Karpas-422 (cell line): Measurements from ENCODE around the gene BLCAP. TPM values are rescaled to one million over a fixed set of nuclear protein-coding genes. Genes with fewer than 3 reads are reported as not detected.
"Not testable (repeated sequence)": the region's sequence is repeated elsewhere in the genome, so short reads cannot be mapped to it uniquely, and the experiment has no call there.

Experiments used
- DNase-seq: peaks from one replicate; pipeline ENCODE4 v3.0.0-alpha.2; 2015
- H2AFZ ChIP-seq: fragments of 200-600 bp; sonication (generic); 2 replicates; pipeline ENCODE4 v1.6.1; 2014; ENCODE audit warnings: antibody characterized with exemption, low read length, mixed read lengths
- H3K27ac ChIP-seq: fragments of 200-600 bp; sonication (generic); 2 replicates; pipeline ENCODE4 v1.5.1; 2014; ENCODE audit warnings: mild to moderate bottlenecking, low read length, moderate library complexity
- H3K27me3 ChIP-seq: fragments of 200-600 bp; sonication (generic); 2 replicates; pipeline ENCODE4 v1.6.1; 2014; ENCODE audit warnings: low read length, mixed read lengths
- H3K36me3 ChIP-seq: fragments of 200-600 bp; sonication (generic); 2 replicates; pipeline ENCODE4 v1.6.1; 2014; ENCODE audit warnings: low read length, mixed read lengths; ENCODE audit not compliant: insufficient read depth
- H3K4me1 ChIP-seq: fragments of 200-600 bp; sonication (generic); 2 replicates; pipeline ENCODE4 v1.6.1; 2014; ENCODE audit warnings: mild to moderate bottlenecking, low read length, mixed read lengths
- H3K4me2 ChIP-seq: fragments of 200-600 bp; sonication (generic); 2 replicates; pipeline ENCODE4 v1.6.1; 2014; ENCODE audit warnings: low read length, low read depth, mild to moderate bottlenecking; ENCODE audit not compliant: poor library complexity, severe bottlenecking
- H3K4me3 ChIP-seq: fragments of 200-600 bp; sonication (generic); 2 replicates; pipeline ENCODE4 v1.5.1; 2014; ENCODE audit warnings: mild to moderate bottlenecking, antibody characterized with exemption, low read length, mixed read lengths
- H3K79me2 ChIP-seq: fragments of 200-600 bp; sonication (generic); 2 replicates; pipeline ENCODE4 v1.6.1; 2014; ENCODE audit warnings: mild to moderate bottlenecking, low read length, mixed read lengths
- H3K9ac ChIP-seq: fragments of 200-600 bp; sonication (generic); 2 replicates; pipeline ENCODE4 v1.6.0; 2014; ENCODE audit warnings: low read length
- H3K9me2 ChIP-seq: fragments of 200-600 bp; sonication (generic), shearing (Covaris generic); replicated peaks from 2 replicates; pipeline ENCODE4 v1.6.0; 2014; ENCODE audit warnings: mild to moderate bottlenecking, low read length, moderate library complexity; ENCODE audit not compliant: insufficient read depth
- H3K9me3 ChIP-seq: fragments of 300-700, 200-600 bp; sonication (generic); 2 replicates; pipeline ENCODE4 v1.6.1; 2014; ENCODE audit warnings: low read length, mixed read lengths
- H4K20me1 ChIP-seq: fragments of 200-600 bp; sonication (generic); 2 replicates; pipeline ENCODE4 v1.6.1; 2014; ENCODE audit warnings: mild to moderate bottlenecking, antibody characterized with exemption, low read length, low read depth; ENCODE audit not compliant: insufficient read depth
- total RNA-seq: library from RNA; depleted of rRNA; stranded (reverse); fragments of >200 nt; shearing (Covaris generic); gene quantifications from 2 replicates; pipeline ENCODE4 v1.2.3, GENCODE V29; 2014; ENCODE audit warnings: low replicate concordance

BLCAP gene
- total RNA-seq, 1 experiment from 2014 or later = 119 TPM

DNA sequence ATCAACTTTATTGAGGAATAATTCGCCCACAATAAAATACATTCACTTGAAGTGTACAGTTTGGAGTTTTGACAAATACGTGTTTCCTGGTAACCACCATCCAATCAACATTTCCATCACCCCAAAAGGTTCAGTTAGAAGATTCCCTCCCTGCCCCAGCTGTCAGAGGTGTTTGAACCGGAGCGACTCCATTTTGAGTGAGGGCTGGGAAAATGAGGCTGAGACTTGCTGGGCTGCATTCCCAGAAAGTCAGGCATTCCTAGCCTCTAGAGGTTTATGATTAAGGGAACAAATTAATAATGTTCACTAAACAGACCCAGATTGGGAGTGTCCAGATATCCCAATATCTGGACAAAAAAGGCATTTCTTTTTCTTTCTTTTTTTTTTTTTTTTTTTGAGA, 33.0 kb upstream of the BLCAP start:
- no peaks in the 10 kb centered on the region for H3K9me2 ChIP-seq
- no peaks in the 10 kb centered on the region for H3K9me3 ChIP-seq
- H3K4me3 ChIP-seq = no peak overlapping the region
- H3K9ac ChIP-seq = no peak overlapping the region
- H4K20me1 ChIP-seq = peaks cover 3% of the 10 kb centered on the region; the same call in 1 of the 2 replicates
- no peak overlapping the region for H3K4me2 ChIP-seq
- no peak overlapping the region for H2AFZ ChIP-seq
- no peak overlapping the region for H3K27ac ChIP-seq
- no peaks in the 10 kb centered on the region for H3K79me2 ChIP-seq
- H3K36me3 ChIP-seq = no peaks in the 10 kb centered on the region
- H3K27me3 ChIP-seq = no peaks in the 10 kb centered on the region
- no peak for DNase-seq
- no peaks in the 10 kb centered on the region for H3K4me1 ChIP-seq

GRCh38 chr20:37559312-37560027, 31.8 kb upstream of the BLCAP start:
- DNase-seq = no peak
- no peaks in the 10 kb centered on the region for H3K27me3 ChIP-seq

DNA sequence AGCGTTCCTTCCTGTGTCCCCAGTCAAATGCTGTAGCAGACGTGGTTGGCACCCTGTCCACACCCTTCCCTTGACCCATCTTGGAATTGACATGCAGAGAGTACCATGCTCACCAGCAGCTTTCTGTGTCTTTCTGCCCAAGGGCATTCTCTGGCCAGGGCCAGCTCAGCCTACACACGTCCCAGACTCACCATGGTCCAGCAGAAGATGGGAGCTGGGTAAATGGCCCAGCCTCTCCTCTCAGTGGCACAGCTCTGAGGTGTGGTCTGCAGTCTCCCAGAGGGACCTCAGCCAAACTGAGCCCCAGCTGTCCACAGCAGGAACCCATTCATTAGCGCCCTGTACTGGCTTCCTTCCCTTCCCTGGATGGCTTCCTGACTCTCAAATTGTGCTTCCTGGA, 31.1 kb upstream of the BLCAP start:
- DNase-seq = no peak
- no peak overlapping the region for H3K27ac ChIP-seq

More at GRCh38 chr20:37559312-37560027, 31.8 kb upstream of the BLCAP start:
- Histone ChIP-seq H3K9me3 (no peaks in the 10 kb centered on the region), H3K4me2 (no peak overlapping the region), H3K9me2 (no peaks in the 10 kb centered on the region), H3K36me3 (no peaks in the 10 kb centered on the region), H3K4me3 (no peak overlapping the region), H3K9ac (no peak overlapping the region), H3K27ac (no peak overlapping the region), H4K20me1 (no peaks in the 10 kb centered on the region), H2AFZ (no peak overlapping the region), H3K79me2 (no peaks in the 10 kb centered on the region), H3K4me1 (no peaks in the 10 kb centered on the region)

GRCh38 chr20:37558306-37558705, 30.6 kb upstream of the BLCAP start:
- Histone ChIP-seq H3K36me3 (no peaks in the 10 kb centered on the region), H3K4me1 (no peaks in the 10 kb centered on the region), H3K4me3 (no peak overlapping the region), H3K27ac (no peak overlapping the region), H4K20me1 (no peaks in the 10 kb centered on the region), H3K27me3 (no peaks in the 10 kb centered on the region), H3K9me2 (no peaks in the 10 kb centered on the region), H3K9ac (no peak overlapping the region), H3K4me2 (no peak overlapping the region), H3K9me3 (no peaks in the 10 kb centered on the region), H3K79me2 (no peaks in the 10 kb centered on the region), H2AFZ (no peak overlapping the region)
- DNase-seq = no peak

More for the DNA sequence above, 31.1 kb upstream of the BLCAP start:
- no peak overlapping the region for H3K9ac ChIP-seq
- H4K20me1 ChIP-seq = no peaks in the 10 kb centered on the region
- no peak overlapping the region for H3K4me3 ChIP-seq
- no peak overlapping the region for H3K4me2 ChIP-seq
- no peaks in the 10 kb centered on the region for H3K79me2 ChIP-seq
- no peaks in the 10 kb centered on the region for H3K27me3 ChIP-seq
- no peaks in the 10 kb centered on the region for H3K4me1 ChIP-seq
- H3K9me2 ChIP-seq = no peaks in the 10 kb centered on the region
- no peak overlapping the region for H2AFZ ChIP-seq
- no peaks in the 10 kb centered on the region for H3K36me3 ChIP-seq
- H3K9me3 ChIP-seq = no peaks in the 10 kb centered on the region

DNA sequence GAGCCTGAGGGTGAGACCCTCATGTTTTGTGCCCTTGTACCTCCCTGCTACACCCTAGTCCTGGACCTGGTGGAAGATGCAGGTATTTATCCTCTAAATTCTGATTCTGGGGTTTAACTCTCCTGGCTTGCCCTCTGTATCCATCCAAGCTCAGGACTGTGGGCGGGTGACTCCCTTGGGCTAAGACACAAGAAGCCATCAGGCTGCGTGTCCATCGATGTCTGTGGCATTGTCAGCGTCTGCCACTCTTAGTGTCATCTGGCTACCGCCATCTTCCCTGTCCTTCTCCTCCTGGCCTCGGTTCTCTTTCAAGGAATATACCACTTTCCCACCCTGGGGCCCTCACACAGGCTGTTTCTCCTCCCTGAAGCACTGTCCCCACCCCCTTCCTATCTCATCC, 28.9 kb upstream of the BLCAP start:
- Histone ChIP-seq H2AFZ (no peak overlapping the region), H3K9me3 (no peaks in the 10 kb centered on the region), H3K36me3 (no peaks in the 10 kb centered on the region), H3K9ac (no peak overlapping the region), H4K20me1 (no peaks in the 10 kb centered on the region), H3K27ac (no peak overlapping the region), H3K79me2 (no peaks in the 10 kb centered on the region), H3K4me2 (no peak overlapping the region), H3K9me2 (no peaks in the 10 kb centered on the region), H3K27me3 (no peaks in the 10 kb centered on the region), H3K4me3 (no peak overlapping the region), H3K4me1 (no peaks in the 10 kb centered on the region)
- no peak for DNase-seq

DNA sequence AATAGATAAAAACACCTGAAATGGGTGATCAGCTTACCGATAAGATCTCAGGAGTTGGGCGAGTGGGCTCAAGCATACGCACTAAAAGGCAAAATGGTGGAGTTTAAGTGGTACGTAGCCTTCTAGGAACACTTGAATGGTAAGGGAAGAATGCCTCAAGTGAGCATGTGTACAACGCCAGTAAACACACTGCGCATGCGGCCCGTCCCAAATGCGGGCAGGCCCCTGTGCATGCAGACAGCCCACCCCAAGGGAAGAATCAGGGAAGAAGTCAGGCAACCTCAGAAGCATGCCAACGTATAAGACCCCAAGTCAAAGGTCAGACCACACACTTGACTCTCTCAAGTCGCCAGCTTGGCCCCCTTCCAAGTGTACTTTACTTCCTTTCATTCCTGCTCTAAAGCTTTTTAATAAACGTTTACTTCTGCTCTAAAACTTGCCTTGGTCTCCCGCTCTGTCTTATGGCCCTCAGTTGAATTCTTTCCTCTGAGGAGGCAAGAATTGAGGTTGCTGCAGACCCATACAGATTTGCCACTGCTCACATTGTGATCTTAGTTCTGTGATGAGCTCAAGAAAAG, 27.1 kb upstream of the BLCAP start:
- H3K9me2 ChIP-seq, H3K79me2 ChIP-seq, H3K36me3 ChIP-seq, H3K27ac ChIP-seq, H2AFZ ChIP-seq, H3K4me3 ChIP-seq, DNase-seq, H3K27me3 ChIP-seq, H3K9me3 ChIP-seq, H3K4me1 ChIP-seq, H3K9ac ChIP-seq, H3K4me2 ChIP-seq, H4K20me1 ChIP-seq: not testable (repeated sequence)

- no peaks in the 10 kb centered on the region for H3K4me1 ChIP-seq
Measured at GRCh38 chr20:37552415-37552814, 24.7 kb upstream of the BLCAP start.

DNA sequence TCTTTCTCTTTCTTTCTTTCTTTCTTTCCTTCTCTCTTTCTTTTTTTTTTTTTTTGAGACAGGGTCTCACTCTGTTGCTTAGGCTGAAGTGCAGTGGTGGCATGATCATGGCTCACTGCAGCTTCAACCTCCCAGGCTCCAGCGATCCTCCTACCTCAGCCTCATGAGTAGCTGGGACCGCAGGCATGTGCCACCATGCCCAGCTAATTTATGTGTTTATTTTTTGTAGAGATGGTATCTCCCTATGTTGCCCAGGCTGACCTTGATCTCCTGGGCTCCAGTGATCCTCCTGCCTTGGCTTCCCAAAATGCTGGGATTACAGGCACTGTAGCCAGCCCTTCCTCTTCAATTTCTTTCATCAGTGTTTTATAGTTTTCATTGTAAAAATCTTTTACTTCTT, 24.0 kb upstream of the BLCAP start:
- not testable (repeated sequence) for H3K36me3 ChIP-seq

More at GRCh38 chr20:37552415-37552814, 24.7 kb upstream of the BLCAP start:
- H3K79me2 ChIP-seq = no peaks in the 10 kb centered on the region
- no peaks in the 10 kb centered on the region for H3K9me3 ChIP-seq
- no peaks in the 10 kb centered on the region for H3K27me3 ChIP-seq
- no peaks in the 10 kb centered on the region for H4K20me1 ChIP-seq
- H3K36me3 ChIP-seq = no peaks in the 10 kb centered on the region
- no peak overlapping the region for H3K4me3 ChIP-seq
- no peak overlapping the region for H3K4me2 ChIP-seq
- H3K9ac ChIP-seq = no peak overlapping the region
- H2AFZ ChIP-seq = no peak overlapping the region
- no peak for DNase-seq
- no peak overlapping the region for H3K27ac ChIP-seq
- H3K9me2 ChIP-seq = no peaks in the 10 kb centered on the region

More for the DNA sequence above, 24.0 kb upstream of the BLCAP start:
- H3K4me3 ChIP-seq, H3K9me2 ChIP-seq, H3K9me3 ChIP-seq, H3K4me1 ChIP-seq, H2AFZ ChIP-seq, H3K27me3 ChIP-seq, H3K9ac ChIP-seq, H3K79me2 ChIP-seq, H3K27ac ChIP-seq, H3K4me2 ChIP-seq, H4K20me1 ChIP-seq, DNase-seq: not testable (repeated sequence)
